BJ (cell line): ENCODE measurements around the gene ROR1. TPM values are rescaled to one million over a fixed set of nuclear protein-coding genes. Genes with fewer than 3 reads are reported as not detected.

Source experiments
- CTCF ChIA-PET: fragments of 350-600 bp; formaldehyde crosslinking; extraction: SDS; loops from one replicate; lab custom pipeline; 2021; ENCODE audit warnings: antibody characterized with exemption, inconsistent platforms; lab: Yijun Ruan, JAX
- POLR2A ChIA-PET: fragments of 300-600 bp; sonication (Branson Sonifier 250); formaldehyde crosslinking; extraction: SDS; loops from one replicate; lab custom pipeline; 2021; ENCODE audit warnings: antibody characterized with exemption; lab: Charles Lee
- DNase-seq: peaks from one replicate; pipeline ENCODE4 v3.0.0-alpha.2; 2011; ENCODE audit warnings: low read depth
- H3K27me3 ChIP-seq: 2 replicates; pipeline ENCODE4 v1.6.0; 2011; ENCODE audit warnings: low read length; ENCODE audit not compliant: control insufficient read depth, insufficient read depth
- H3K36me3 ChIP-seq: 2 replicates; pipeline ENCODE4 v1.5.1; 2011; ENCODE audit warnings: low read length; ENCODE audit not compliant: control insufficient read depth, insufficient read depth
- H3K4me3 ChIP-seq: 2 replicates; pipeline ENCODE4 v1.5.1; 2011; ENCODE audit warnings: low read depth, mild to moderate bottlenecking, control low read depth, low read length
- CTCF ChIP-seq: IDR thresholded peaks from 2 replicates; pipeline ENCODE4 v1.5.1; 2011; ENCODE audit warnings: low read depth, mild to moderate bottlenecking, control low read depth, inconsistent platforms, low read length, moderate library complexity; ENCODE audit not compliant: insufficient read depth
- polyA plus RNA-seq: library from polyadenylated mRNA; depleted of rRNA; stranded (reverse); fragments of >200 nt; gene quantifications from 2 replicates; pipeline ENCODE4 v1.2.3, GENCODE V29; 2011

Gene ROR1
- polyA plus RNA-seq, 1 experiment: 4.6 TPM

DNA sequence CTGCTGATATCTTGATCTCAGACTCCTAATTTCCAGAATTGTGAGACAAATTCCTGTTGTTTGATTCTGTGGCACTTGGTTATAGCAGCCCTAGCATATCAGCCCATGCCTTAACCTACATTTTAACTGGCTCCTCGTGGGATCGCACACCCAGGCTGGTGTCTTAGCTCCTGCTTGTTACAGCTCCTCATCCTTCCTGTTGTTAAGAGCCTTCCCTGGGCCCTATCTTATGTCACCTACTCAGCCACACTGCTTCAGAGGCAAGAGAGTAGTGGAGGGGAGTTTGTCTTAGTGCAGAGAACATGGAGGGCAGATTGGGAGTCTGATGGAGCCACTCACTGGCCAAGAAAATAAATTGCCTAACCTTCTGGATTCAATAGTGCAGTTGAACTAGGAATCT is 131.0 kb downstream of the ROR1 start:
- ChIA-PET POLR2A (no interaction called here), CTCF (interaction anchor here (1.3 kb wide), 1 partner anchor 10 kb away, joined by 3 read pairs; no protein-coding TSS in a partner anchor)
- no peak for DNase-seq
- Histone ChIP-seq H3K4me3 (no peak overlapping the region), H3K36me3 (no peaks in the 10 kb centered on the region), H3K27me3 (no peaks in the 10 kb centered on the region)
- TF ChIP-seq CTCF: no peak

DNA sequence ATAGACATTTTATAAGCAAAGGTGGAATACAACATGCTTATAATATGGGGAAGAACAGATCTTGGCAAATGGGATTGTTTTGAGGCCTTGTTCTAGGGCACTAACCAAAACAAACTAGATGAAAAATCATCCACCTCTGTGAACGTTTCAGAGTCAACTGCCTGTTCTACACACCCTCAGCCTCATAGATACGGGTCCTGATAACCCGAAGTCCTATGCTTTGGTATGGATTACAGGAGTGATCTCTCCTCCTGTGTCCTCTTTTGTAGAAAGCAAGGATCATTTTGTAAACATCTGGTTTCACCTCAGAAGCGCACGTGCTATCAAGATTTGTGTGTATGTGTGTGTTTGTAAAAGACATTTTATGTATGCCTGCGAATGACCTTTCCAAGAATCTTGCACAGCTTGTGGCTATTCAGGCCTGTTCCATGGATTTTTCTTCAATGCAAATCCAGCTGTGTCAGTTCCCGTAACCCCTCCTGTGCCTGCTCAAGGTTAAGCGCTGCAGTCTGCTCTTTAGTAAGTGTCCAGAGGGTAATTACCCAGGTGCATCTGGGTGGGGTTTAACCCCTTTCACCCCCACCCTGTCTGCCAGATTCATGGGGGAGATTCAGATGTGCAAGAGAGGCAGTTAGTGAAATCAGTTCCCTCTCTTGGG is 132.4 kb downstream of the ROR1 start:
- no peak for DNase-seq
- TF ChIP-seq CTCF: no peak
- Histone ChIP-seq H3K36me3 (no peaks in the 10 kb centered on the region), H3K27me3 (no peaks in the 10 kb centered on the region), H3K4me3 (no peak overlapping the region)
- CTCF ChIA-PET: interaction anchor here (1.2 to 1.5 kb wide), 2 partner anchors 16 to 258 kb away, joined by 3 read pairs; no protein-coding TSS in a partner anchor
- POLR2A ChIA-PET: no interaction called here

DNA sequence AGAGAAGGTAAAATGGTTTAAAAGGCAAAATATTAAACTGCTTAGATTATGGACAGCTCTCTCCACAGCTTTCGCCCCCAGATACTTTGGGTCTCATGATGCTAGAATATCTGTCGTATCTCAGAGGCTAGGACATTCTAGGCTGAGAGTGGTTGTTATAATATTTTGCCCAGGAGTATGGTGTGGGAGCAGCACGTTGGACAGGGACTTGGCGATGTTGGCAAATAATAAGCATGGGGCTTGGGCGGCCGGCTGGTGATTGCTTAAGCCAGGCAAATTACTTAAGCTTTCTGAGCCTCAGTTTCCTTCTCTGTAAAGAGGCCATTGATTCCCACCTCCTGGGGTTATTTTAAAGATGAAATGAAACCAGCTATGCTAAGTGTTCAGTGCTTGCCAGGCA is 133.2 kb downstream of the ROR1 start:
- DNase-seq: no peak
- Histone ChIP-seq H3K36me3 (no peaks in the 10 kb centered on the region), H3K4me3 (no peak overlapping the region), H3K27me3 (peaks cover 4% of the 10 kb centered on the region)
- TF ChIP-seq CTCF: no peak
- POLR2A ChIA-PET: no interaction called here
- CTCF ChIA-PET: interaction anchor here (1.0 to 1.5 kb wide), 3 partner anchors 9 to 257 kb away, joined by 3 to 4 read pairs (median 3); no protein-coding TSS in a partner anchor

- CTCF ChIA-PET: no interaction called here
These were observed 134.2 kb downstream of the ROR1 start for GRCh38 chr1:63908016-63908415.

More at GRCh38 chr1:63908016-63908415, 134.2 kb downstream of the ROR1 start:
- H3K27me3 ChIP-seq: peaks cover 5% of the 10 kb centered on the region
- TF ChIP-seq CTCF: no peak
- no peak overlapping the region for H3K4me3 ChIP-seq
- no peaks in the 10 kb centered on the region for H3K36me3 ChIP-seq
- DNase-seq: no peak
- POLR2A ChIA-PET: no interaction called here
